Measurements from ENCODE around the gene TLR8.

- TF ChIP-seq CTCF (IDR thresholded peaks at IDR 0.05) (no peak), POLR2A (IDR thresholded peaks at IDR 0.05) (no peak)
These were observed 30.5 kb downstream of the TLR8 start for GRCh38 chrX:12936947-12937346.

All from heart left ventricle (tissue), 13 donors.